Smooth muscle cell of the pulmonary artery (primary cell): Measurements from ENCODE around the gene HMG20A. TPM values are rescaled to one million over a fixed set of nuclear protein-coding genes. Genes with fewer than 3 reads are reported as not detected.

Experiments used
- total RNA-seq: library from RNA; depleted of rRNA; stranded (reverse); fragments of >200 nt; gene quantifications from 2 replicates; pipeline ENCODE4 v1.2.3, GENCODE V29; 2014

The HMG20A gene
- total RNA-seq, result 28.2 and 31.1 TPM in 2 replicates

GRCh38 chr15:77420610-77421369 lies at the start of gene HMG20A:
Gene HMG20A, plus strand, starts transcription at chr15:77420888. Its CDS starts 37,520 bp downstream, at chr15:77458408.

DNA sequence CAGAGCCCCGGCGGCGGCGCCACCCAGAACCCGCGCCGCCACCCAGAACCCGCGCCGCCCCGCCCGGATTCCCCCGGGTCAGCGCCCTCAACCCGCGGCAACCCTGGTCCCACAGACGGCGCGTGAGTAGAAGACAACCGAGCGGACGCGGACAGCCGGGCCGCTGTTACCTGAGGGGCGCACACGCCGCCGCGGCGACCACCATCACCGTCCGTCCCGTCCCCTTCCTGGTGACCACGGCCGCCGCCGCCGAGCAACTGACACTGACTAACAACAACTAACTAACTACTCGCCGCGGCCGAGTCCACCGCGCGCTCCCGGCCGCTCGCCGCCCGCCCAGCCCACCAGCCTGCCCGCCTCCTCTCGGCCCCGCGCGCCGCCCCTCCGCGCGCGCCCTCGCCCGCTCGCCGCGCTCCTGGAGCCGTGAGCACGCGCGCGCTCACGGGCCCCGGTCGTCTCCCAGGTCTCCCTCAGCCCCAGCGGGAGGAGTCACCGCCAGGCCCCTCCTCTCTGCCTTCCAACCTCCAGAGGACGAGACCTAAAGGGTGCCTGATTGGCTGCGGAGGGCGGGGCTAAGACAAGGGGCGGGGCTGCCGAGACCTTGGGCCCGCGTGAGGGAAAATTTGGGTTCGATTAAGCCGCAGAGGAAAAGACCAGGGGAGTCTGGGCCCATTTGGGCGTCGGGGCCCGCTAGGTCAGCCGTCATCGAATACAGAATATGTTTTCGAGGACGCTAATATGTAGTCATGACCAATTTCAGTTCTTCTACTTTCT lies 665 bp upstream of the HMG20A start, which contains the start of gene PEAK1:
TSS of gene PEAK1 (minus strand) at position 269 of the 774 bp plus-strand sequence. CDS start 238,178 bp downstream, outside the sequence.

Other genes starting within 250 kb of the HMG20A start
- gene PEAK1, start 784 bp upstream of the HMG20A start, total RNA-seq, result 92.5 and 149 TPM in 2 replicates
- 0.13 and 0.33 TPM in 2 replicates for gene LINGO1, start 212.0 kb downstream of the HMG20A start, total RNA-seq